Activated CD8-positive, alpha-beta T cell treated with anti-CD3 and anti-CD28 coated beads, Interleukin-2, amount 10 ng/mL, durations not matched to agents 7 days and 5 days (primary cell): ENCODE results near the gene RPL38. TPM values are rescaled to one million over a fixed set of nuclear protein-coding genes. Genes with fewer than 3 reads are reported as not detected.
A peak's percentile ranks its signal among the peaks of the same experiment; 100 is the strongest.

ENCODE experiments used
- ATAC-seq: fragments of 150-1000 bp; cut with Tn5 transposase; one replicate; pipeline ENCODE4 v1.10.0; 2021; ENCODE audit warnings: moderate library complexity
- CTCF ChIA-PET: fragments of 350-600 bp; sonication (Branson Sonifier 250); formaldehyde crosslinking; loops from one replicate; lab custom pipeline; 2021; ENCODE audit warnings: antibody characterized with exemption; lab: Charles Lee
- POLR2A ChIA-PET: fragments of 350-600 bp; sonication (Branson Sonifier 250); formaldehyde crosslinking; loops from one replicate; lab custom pipeline; 2021; ENCODE audit warnings: antibody characterized with exemption; lab: Charles Lee
- DNase-seq: peaks from one replicate; pipeline ENCODE4 v3.0.0-alpha.2; 2020
- H3K27ac Mint-ChIP-seq: one replicate; pipeline ENCODE4 v1.8.0; 2021; ENCODE audit warnings: mild to moderate bottlenecking, mixed read lengths
- H3K27me3 Mint-ChIP-seq: one replicate; pipeline ENCODE4 v1.8.0; 2021; ENCODE audit warnings: low read depth, mixed read lengths
- H3K36me3 Mint-ChIP-seq: one replicate; pipeline ENCODE4 v1.8.0; 2021; ENCODE audit warnings: low read depth, mixed read lengths
- H3K4me1 Mint-ChIP-seq: one replicate; pipeline ENCODE4 v1.8.0; 2021; ENCODE audit warnings: low read depth, mixed read lengths
- H3K4me3 Mint-ChIP-seq: one replicate; pipeline ENCODE4 v1.8.0; 2021; ENCODE audit warnings: mild to moderate bottlenecking, mixed read lengths
- H3K9me3 Mint-ChIP-seq: one replicate; pipeline ENCODE4 v1.8.0; 2022; ENCODE audit warnings: mixed read lengths; ENCODE audit not compliant: insufficient read depth
- total RNA-seq, 2 experiments: library from RNA; stranded (reverse); gene quantifications; one replicate each; pipeline ENCODE4 v1.2.3, GENCODE V29; 2021

RPL38 gene
- total RNA-seq, 2 experiments from 2014 or later: 959 to 1,020 TPM

DNA sequence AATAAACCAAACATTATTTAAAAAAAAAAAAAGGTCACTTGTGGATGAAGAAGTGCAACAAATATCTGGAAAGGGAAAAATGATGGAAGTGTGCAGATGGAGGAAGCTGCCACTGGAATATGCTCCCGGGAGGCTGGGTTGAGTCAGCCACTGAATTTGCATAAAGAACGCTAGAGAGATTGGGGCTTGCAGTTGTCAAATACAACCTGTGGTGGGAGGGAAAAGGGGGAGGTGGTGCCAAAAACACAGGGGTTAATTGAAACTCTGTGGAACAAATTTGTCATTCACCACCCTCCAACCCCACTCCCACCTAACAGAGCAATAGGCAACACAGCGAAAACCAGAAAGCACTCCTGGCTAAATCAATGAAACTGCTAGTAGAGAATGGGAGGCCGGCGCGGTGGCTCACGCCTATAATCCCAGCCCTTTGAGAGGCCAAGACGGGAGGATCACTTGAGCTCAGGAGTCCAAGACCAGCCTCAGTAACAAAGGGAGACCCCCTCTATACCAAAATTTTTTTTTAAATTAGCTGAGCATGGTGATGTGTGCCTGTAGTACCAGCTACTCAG is 37.6 kb upstream of the RPL38 start:
- Mint-ChIP-seq H3K9me3 (no peaks in the 10 kb centered on the region), H3K36me3 (no peaks in the 10 kb centered on the region), H3K4me3 (no peak overlapping the region), H3K27me3 (peaks cover 9% of the 10 kb centered on the region), H3K27ac (no peak overlapping the region), H3K4me1 (no peaks in the 10 kb centered on the region)
- ChIA-PET CTCF (interaction anchor here (0.6 kb wide), 1 partner anchor 76 kb away, joined by 3 read pairs; no protein-coding TSS in a partner anchor), POLR2A (no interaction called here)
- ATAC-seq (no peak), DNase-seq (no peak)

DNA sequence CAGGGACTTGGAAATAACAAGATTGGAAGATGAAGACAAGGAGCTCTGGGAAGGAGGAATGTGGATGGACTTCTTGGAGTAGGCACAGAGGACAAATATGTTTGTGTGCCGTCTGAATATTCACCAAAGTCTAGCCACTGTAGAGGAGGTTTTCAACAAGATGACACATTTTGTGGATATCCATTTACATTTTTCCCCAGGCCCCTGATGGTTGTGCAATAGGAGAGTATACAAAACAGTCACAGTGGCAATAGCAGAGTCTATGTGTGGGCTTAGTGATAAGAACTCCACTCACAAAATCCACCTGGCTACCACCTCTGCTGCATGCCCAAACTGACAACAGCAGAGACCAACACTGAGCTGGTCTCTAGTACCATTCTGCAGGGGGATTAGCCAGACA is 32.6 kb upstream of the RPL38 start:
- Mint-ChIP-seq H3K4me3 (no peak overlapping the region), H3K9me3 (no peaks in the 10 kb centered on the region), H3K27ac (no peak overlapping the region), H3K27me3 (peaks cover 28% of the 10 kb centered on the region), H3K4me1 (no peaks in the 10 kb centered on the region), H3K36me3 (no peaks in the 10 kb centered on the region)
- CTCF ChIA-PET: interaction anchor here (1.3 kb wide), 1 partner anchor 29 kb away, joined by 4 read pairs; no protein-coding TSS in a partner anchor
- ATAC-seq: no peak
- POLR2A ChIA-PET: no interaction called here
- no peak for DNase-seq

DNA sequence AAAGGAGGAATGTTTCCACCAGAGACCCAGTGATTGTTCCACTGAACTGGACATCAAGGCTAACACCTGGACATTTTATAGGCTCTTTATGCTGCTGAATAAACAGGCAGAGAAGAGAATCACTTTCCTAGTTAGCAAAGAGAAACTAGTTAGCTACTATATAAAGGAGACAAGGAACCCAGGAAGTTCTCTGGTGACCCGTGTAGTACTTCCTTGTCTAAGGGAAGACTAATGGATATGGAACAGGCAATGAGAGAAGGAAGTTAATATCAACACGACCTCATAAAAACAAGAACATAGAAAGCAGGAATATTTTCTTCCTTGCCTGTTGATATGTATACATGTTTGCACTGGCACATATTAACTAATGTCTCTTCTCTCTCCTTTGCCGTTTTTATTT is 30.8 kb upstream of the RPL38 start:
- CTCF ChIA-PET: interaction anchor here (1.1 kb wide), 2 partner anchors 27 to 83 kb away, joined by 3 read pairs; no protein-coding TSS in a partner anchor
- Mint-ChIP-seq H3K36me3 (no peaks in the 10 kb centered on the region), H3K4me1 (no peaks in the 10 kb centered on the region), H3K9me3 (no peaks in the 10 kb centered on the region), H3K27ac (no peak overlapping the region), H3K27me3 (peaks cover 34% of the 10 kb centered on the region), H3K4me3 (no peak overlapping the region)
- DNase-seq (no peak), ATAC-seq (no peak)
- POLR2A ChIA-PET: no interaction called here

DNA sequence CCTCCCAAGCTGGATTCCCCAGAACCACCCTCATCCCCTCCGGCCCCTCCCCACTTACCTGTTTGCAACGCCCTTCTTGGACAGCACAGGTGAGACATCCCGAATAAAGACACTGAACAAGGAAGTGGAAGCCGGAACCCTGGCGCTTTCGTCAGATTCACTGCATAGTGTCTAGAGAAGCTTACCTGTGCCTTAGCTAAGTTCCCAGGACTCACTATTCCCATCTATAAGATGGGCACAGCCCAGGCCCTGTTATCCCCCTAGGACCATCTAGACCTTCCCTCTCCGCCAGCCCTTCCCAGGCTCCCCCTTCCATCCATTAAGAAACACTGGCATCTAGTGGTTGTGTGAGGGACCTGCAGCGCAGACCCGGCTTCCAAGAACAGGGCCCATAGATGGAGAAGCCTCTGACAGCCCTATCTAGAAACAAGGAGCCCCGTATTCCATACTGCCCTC is 26.9 kb upstream of the RPL38 start:
- Mint-ChIP-seq H3K36me3 (no peaks in the 10 kb centered on the region), H3K27me3 (peaks cover 25% of the 10 kb centered on the region), H3K4me1 (no peaks in the 10 kb centered on the region), H3K9me3 (no peaks in the 10 kb centered on the region), H3K27ac (no peak overlapping the region), H3K4me3 (no peak overlapping the region)
- DNase-seq (peak; percentile 51), ATAC-seq (peak; percentile 64)
- CTCF ChIA-PET: interaction anchor here (0.9 to 1.7 kb wide), 2 partner anchors 23 to 87 kb away, joined by 3 to 5 read pairs; no protein-coding TSS in a partner anchor
- POLR2A ChIA-PET: no interaction called here

DNA sequence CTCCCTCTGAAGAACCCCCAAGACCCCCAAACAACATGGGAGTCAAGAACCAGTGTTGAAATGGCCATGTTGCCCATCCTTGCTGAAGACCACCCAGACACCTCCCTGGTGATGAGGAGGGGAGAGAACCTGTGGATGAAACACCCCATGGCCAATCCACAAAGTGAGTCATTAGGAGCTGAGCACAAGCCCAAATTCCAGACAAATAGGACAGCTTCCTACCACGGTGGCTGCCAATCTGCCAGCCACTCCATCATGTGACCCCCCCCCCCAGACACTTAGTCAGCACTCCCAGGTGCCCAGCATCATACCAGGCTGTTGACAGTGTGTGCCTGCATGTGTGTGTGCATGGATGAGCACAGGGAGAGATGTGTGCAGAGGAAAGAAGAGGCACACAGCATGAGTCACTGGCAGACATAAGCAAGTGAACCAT is 26.4 kb upstream of the RPL38 start:
- Mint-ChIP-seq H3K4me1 (no peaks in the 10 kb centered on the region), H3K27me3 (peaks cover 25% of the 10 kb centered on the region), H3K36me3 (no peaks in the 10 kb centered on the region), H3K9me3 (no peaks in the 10 kb centered on the region), H3K27ac (no peak overlapping the region), H3K4me3 (no peak overlapping the region)
- DNase-seq (no peak), ATAC-seq (no peak)
- ChIA-PET CTCF (interaction anchor here (0.7 kb wide), 1 partner anchor 87 kb away, joined by 4 read pairs; no protein-coding TSS in a partner anchor), POLR2A (no interaction called here)

DNA sequence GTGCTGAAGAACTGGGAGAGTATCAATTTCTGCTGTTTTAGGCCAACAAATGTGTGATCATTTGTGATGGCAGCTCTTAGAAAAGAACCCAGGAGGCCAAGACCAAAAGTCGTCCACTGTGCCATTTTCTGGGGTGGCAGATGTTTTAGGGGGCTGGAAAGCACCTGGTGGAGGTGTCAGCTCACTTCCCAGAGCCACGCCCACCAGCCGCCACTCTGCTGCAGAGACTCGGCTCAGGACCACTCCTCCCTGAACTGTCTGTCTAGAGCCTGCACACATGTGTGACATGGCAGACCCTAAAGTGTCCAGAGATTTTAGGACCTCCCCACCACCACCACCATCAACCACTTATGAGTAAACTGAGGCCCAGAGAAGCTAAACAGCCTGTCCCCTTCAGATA is 23.9 kb upstream of the RPL38 start:
- Mint-ChIP-seq H3K9me3 (no peaks in the 10 kb centered on the region), H3K4me1 (no peaks in the 10 kb centered on the region), H3K4me3 (no peak overlapping the region), H3K27me3 (peaks cover 17% of the 10 kb centered on the region), H3K27ac (no peak overlapping the region), H3K36me3 (no peaks in the 10 kb centered on the region)
- no peak for ATAC-seq
- DNase-seq: no peak
- ChIA-PET CTCF (no interaction called here), POLR2A (no interaction called here)

DNA sequence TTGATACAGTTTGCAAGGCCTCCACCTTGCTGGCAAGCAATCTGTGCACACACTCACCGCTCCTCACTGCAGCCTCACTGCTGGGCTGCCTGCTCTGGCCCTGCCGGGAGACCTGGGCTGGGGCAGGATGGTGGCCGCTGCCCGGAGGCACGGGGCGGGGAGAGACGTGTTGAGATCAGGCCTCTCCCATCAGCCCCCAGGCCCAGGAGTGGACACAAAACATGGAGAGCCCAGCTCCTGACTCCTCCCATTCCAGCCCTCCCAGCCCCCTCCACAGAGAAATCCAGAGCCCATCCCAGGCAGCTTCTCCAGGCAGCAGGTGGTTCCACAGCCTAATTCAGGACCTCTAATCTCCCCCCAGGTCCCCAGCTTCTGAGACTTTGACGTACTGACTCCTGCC is 23.1 kb upstream of the RPL38 start:
- no peak for ATAC-seq
- peaks cover 11% of the 10 kb centered on the region for H3K27me3 Mint-ChIP-seq
- no peaks in the 10 kb centered on the region for H3K4me1 Mint-ChIP-seq
- no peak overlapping the region for H3K4me3 Mint-ChIP-seq
- ChIA-PET POLR2A (no interaction called here), CTCF (no interaction called here)
- H3K36me3 Mint-ChIP-seq: no peaks in the 10 kb centered on the region
- no peak for DNase-seq
- H3K27ac Mint-ChIP-seq: no peak overlapping the region
- no peaks in the 10 kb centered on the region for H3K9me3 Mint-ChIP-seq

DNA sequence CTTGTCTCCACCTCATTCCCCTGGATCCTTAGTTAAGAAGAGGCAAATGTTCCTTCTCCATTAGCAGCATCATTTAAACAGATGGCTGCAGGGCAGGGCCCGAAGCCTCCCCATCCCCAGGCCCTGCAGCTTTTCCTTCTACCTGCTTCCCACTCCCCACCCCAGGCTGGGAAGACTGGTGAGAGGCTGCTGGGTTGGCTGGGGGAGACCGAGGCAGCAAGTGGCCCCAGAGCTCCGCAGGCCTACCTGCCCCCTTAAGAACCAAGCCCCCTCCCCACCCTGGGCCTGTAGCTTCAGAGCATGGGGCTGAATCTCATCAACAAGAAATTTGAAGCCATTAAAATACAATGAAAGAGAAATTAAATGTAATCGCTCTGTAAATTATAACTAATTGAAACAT is 22.1 kb upstream of the RPL38 start:
- Mint-ChIP-seq H3K27ac (no peak overlapping the region), H3K4me3 (no peak overlapping the region), H3K4me1 (no peaks in the 10 kb centered on the region), H3K27me3 (peaks cover 5% of the 10 kb centered on the region), H3K9me3 (no peaks in the 10 kb centered on the region), H3K36me3 (no peaks in the 10 kb centered on the region)
- CTCF ChIA-PET: interaction anchor here (1.0 kb wide), 1 partner anchor 91 kb away, joined by 4 read pairs; no protein-coding TSS in a partner anchor
- DNase-seq (no peak), ATAC-seq (no peak)
- POLR2A ChIA-PET: no interaction called here

DNA sequence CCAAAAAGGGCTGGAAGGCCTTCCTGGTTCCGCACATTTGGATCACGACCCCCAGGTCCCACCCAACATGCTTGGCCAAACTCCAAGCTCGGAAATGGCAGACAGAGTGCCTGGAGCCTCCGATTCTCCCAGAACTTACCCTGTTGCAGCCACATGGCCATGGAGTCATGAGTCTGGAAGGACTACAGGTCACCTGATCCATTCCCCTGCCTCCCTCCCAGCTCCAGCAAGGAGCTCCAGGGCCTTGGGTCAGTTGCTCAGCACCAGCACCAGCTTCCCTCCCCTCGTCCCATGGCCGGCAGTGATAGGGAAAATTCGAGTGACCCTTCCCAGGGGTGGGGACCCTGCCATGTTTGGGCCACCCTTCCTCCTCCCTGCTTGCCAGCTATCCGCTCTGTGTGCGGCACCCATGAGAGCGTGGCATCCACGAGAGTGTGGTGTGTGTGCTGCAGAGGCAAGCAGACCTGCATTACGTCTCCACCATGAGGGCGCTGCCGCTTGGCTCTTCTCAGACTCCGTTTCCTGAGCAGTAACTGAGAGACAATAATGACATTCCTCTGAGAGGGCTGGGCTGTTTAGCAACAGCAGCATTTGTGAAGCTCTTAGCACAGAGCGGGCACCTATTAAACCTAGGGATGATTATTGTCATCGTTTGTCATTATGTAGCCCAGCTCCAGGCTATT is 21.3 kb upstream of the RPL38 start:
- ATAC-seq (no peak), DNase-seq (no peak)
- POLR2A ChIA-PET: no interaction called here
- H3K4me1 Mint-ChIP-seq: no peaks in the 10 kb centered on the region
- no peak overlapping the region for H3K4me3 Mint-ChIP-seq
- CTCF ChIA-PET: interaction anchor here (1.6 kb wide), 1 partner anchor 17 kb away, joined by 7 read pairs; no protein-coding TSS in a partner anchor
- H3K36me3 Mint-ChIP-seq: no peaks in the 10 kb centered on the region
- no peak overlapping the region for H3K27ac Mint-ChIP-seq
- no peaks in the 10 kb centered on the region for H3K9me3 Mint-ChIP-seq
- no peaks in the 10 kb centered on the region for H3K27me3 Mint-ChIP-seq

DNA sequence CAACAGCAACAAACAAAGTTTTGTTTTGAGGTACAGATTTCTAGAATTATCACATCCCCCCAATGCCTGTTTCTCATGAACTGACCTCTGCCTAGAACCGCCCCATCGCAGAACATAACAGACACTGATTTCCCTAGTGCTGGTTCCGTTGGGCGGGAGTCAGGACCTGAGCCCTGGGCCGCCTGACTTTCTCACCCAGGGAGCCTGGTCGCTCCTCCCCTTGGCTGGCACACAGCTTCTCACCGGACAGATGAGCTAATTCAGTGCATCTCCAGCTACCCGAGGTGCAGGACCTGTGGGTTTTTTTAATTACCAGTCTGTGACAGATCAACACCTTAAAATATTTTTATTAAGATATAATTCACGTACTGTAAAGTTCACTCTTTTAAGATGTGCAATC is 20.1 kb upstream of the RPL38 start:
- Mint-ChIP-seq H3K27ac (no peak overlapping the region), H3K27me3 (peaks cover 3% of the 10 kb centered on the region), H3K4me1 (no peaks in the 10 kb centered on the region), H3K36me3 (no peaks in the 10 kb centered on the region), H3K9me3 (no peaks in the 10 kb centered on the region), H3K4me3 (no peak overlapping the region)
- DNase-seq (no peak), ATAC-seq (no peak)
- ChIA-PET CTCF (interaction anchor here (1.6 kb wide), 1 partner anchor 16 kb away, joined by 7 read pairs; no protein-coding TSS in a partner anchor), POLR2A (no interaction called here)

DNA sequence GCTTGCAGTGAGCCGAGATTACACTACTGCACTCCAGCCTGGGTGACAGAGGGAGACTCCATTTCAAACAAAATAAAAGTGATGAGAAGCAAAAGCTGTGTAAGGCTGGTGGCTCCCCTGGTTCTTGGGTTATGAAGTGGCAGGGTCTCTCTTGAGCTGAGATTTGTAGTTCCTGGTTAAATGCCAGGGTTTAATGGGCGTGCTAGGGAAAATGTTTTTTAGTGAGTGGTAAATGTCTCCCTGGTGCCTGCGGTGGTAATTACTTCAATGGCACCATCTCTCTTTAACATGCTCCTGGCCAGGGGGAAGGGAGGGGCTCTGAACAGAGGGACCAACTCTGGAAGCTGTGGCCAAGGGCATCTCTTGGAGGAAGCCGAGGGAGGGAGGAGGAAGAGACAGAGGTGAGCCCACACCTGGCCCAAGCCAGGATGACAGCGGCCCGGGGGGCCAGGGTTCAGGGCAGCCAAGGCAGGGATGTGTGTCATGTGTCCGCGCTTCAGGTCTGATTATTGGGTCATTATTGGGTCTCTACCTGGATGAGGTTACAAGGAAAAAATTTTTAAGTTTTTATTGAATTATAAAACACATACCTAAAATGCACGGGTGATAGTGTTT is 17.8 kb upstream of the RPL38 start:
- CTCF ChIA-PET: interaction anchor here (5.6 kb wide), 1 partner anchor 14 kb away, joined by 47 read pairs; no protein-coding TSS in a partner anchor

DNA sequence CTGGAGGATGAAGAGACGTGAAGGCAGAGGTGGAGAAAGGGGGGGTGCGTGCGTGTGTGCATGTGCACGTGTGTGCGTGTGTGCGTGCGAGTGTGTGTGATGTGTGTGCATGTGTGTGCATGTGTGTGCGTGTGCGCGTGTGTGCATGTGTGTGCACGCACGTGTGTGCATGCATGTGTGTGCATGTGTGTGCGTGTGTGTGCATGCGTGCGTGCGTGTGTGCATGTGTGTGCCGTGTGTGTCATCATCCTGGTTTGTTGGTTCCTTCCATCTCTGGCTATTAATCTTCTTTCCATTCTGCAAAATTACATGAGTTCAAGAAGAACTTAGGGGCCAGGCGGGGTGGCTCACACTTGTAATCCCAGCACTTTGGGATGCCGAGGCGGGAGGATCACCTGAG is 17.0 kb upstream of the RPL38 start:
- H3K4me3 Mint-ChIP-seq: no peak overlapping the region
- ATAC-seq (no peak), DNase-seq (no peak)
- ChIA-PET POLR2A (no interaction called here), CTCF (interaction anchor here (5.6 kb wide), 1 partner anchor 13 kb away, joined by 47 read pairs; no protein-coding TSS in a partner anchor)
- H3K9me3 Mint-ChIP-seq: no peaks in the 10 kb centered on the region
- peaks cover 5% of the 10 kb centered on the region for H3K27me3 Mint-ChIP-seq
- H3K36me3 Mint-ChIP-seq: no peaks in the 10 kb centered on the region
- no peak overlapping the region for H3K27ac Mint-ChIP-seq
- no peaks in the 10 kb centered on the region for H3K4me1 Mint-ChIP-seq

More for the DNA sequence above, 17.8 kb upstream of the RPL38 start:
- POLR2A ChIA-PET: no interaction called here
- H3K27ac Mint-ChIP-seq: no peak overlapping the region
- no peaks in the 10 kb centered on the region for H3K36me3 Mint-ChIP-seq
- no peaks in the 10 kb centered on the region for H3K9me3 Mint-ChIP-seq
- peaks cover 5% of the 10 kb centered on the region for H3K27me3 Mint-ChIP-seq
- DNase-seq (no peak), ATAC-seq (no peak)
- no peaks in the 10 kb centered on the region for H3K4me1 Mint-ChIP-seq
- H3K4me3 Mint-ChIP-seq: no peak overlapping the region
